ENCODE measurements around the gene TST.

The TST gene
- 0 to 0.65 (median 0.60) reads per million in 3 experiments for total RNA-seq

DNA sequence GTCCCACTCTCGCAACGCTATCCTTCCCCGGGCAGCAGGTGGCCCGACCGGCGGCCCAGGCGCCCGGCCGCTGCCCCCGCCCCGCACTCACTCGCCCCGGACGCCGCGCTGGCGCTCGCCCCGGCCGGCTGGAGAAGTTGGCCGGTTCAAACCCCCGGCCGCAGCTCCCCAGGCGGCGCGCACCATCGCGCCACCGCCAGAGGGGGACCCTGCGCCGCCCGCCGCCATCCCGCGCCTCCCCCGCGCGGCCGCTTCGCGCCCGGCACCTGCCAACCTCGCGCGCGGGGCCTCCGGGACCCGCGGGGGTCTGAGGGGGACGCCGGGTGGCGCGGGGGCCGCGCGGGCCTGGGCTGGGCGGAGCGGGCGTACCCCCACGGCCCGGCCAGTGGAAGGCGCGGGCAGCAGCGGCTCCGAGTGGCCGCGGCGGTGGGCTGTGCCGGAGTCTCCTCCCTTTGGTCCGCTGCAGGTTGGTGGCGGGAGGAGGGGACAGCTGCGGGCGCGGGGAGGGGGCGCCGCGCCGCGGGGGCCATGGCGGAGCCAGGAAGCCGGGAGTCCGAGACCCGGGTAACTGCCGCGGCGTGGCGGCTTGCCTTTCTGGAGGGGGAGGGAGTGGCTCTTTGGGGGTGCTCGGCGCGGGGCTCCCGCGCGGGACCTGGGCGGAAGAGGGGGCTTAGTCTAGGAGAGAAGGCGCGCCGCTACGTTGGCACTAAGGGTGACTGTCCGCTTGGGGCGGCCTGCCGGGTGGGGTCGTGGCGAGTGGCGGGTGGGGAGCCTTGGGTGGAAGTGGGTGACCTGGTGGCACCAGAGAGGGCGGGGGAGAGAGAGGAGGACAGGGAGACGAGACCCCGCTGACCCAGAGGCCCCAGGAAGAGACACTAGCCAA, at the start of gene TST, which contains the start of gene MPST:
TST (minus strand) TSS at position 139 of the 883 bp plus-strand sequence. CDS start 715 bp downstream, outside the sequence.
MPST (plus strand) TSS at position 434 of the 883 bp plus-strand sequence; CDS start at position 529, 95 bp downstream.
- DNase-seq = peak; percentile 9

- DNase-seq = no peak
Observed at GRCh38 chr22:37068859-37069258, 49.6 kb upstream of the TST start.

DNA sequence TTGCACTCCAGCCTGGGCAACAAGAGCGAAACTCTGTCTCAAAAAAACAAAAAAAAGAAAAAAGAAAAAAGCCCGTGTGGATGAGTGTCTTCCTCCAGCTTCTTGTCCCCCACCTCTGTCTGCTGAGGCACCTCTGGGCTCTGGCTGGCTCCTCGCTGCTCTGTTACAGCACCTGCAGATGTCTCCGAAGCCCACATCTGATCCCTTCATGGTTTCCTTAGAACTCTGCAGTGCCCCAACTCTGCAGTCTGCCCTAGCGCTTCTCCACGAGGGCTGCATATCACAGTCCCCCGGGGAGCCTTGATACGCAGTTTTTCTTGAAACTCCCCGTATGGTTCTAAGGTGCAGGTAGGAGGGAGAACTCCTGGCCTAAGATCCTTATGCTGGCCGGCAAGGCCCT, 48.2 kb upstream of the TST start:
- DNase-seq = no peak

- no peak for DNase-seq
Observed at GRCh38 chr22:37065961-37066360, 46.7 kb upstream of the TST start.

- DNase-seq = no peak
Observed at GRCh38 chr22:37065180-37065579, 45.9 kb upstream of the TST start.

- no peak for DNase-seq
Observed at GRCh38 chr22:37064553-37064952, 45.3 kb upstream of the TST start.

- no peak for DNase-seq
Observed at GRCh38 chr22:37063431-37064420, 44.5 kb upstream of the TST start.

GRCh38 chr22:37062702-37063381, 43.6 kb upstream of the TST start:
- DNase-seq = no peak

DNA sequence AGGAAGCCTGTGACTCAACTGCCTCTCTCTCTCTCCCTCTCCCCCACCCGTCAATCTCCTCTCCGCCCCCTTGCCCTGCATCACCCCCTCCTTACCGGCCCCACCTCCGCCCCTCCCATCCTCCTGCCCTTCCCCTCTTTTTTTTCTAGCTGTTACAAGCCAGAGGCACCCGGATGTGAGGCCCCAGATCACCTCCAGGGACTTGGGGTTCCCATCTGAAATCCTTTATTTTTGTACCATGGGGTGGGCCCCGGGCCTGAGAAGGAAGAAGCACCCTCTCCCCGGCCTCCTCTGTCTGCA, 43.1 kb upstream of the TST start:
- DNase-seq = no peak

DNA sequence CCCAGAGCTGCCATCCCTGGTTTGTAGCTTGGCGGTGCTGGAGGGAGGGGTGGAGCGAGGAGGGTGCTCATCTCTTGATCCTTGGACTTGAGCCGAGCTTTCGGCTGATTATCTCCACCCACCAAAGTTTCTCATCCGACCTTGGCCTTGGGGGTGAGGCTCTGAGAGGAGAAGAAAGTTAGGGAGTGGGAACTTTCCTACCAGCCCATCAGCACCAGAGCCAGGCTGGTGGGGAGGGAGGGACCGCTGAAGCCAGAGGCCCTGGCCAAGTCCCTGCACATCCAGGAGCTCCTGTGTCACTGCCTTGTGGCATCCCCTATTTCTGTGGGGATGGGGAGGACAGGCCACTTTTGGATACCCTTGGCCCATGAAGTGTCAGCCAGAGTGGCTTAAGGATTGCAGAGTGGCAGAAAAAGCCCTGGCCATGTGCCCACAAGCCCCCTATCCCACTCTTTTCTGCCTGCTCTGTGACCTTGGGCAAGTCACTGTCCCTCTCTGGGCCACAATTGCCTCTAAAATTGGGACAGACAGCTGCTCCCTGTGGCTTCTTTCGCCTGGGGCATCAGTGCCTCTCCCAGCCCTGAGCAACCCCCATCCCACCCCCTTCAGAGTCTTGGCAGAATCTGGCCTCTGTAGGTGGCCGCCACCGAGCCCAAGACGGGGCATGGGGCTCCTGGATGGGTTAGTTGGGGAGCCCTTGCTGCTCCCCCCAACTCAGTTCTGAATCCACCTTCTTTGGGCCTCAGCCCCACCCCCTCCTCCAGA, 42.5 kb upstream of the TST start:
- DNase-seq = no peak

- DNase-seq = no peak
Observed at GRCh38 chr22:37060801-37061610, 41.8 kb upstream of the TST start.

DNA sequence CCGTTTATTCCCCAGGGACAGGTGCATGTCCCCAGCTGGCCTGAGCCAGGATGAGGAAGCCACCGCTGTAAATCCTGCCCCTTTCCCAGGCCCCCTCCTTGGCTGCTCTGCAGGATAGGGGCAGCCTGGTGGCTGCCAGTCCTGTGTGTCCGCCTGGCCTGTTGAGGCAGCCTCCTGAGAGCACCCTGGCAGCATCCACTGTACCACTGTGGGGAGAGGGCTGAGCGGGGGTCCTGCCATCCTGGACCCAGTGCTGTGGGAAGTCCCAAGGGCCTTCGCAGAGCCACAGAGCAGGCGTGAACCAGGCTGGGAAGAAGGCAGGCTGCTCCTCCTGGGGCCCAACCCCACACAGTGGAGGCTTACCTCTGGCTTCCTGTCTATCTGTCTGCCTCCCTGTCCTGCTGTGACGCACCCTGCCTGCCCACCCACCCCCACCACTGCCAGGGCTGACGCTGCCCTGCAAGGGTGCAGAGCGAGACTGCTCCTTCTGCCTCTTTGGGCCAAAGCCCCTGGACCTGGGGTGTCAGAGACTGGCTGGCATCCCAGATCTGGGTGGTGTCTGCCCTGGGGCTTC, 40.7 kb upstream of the TST start:
- no peak for DNase-seq

DNA sequence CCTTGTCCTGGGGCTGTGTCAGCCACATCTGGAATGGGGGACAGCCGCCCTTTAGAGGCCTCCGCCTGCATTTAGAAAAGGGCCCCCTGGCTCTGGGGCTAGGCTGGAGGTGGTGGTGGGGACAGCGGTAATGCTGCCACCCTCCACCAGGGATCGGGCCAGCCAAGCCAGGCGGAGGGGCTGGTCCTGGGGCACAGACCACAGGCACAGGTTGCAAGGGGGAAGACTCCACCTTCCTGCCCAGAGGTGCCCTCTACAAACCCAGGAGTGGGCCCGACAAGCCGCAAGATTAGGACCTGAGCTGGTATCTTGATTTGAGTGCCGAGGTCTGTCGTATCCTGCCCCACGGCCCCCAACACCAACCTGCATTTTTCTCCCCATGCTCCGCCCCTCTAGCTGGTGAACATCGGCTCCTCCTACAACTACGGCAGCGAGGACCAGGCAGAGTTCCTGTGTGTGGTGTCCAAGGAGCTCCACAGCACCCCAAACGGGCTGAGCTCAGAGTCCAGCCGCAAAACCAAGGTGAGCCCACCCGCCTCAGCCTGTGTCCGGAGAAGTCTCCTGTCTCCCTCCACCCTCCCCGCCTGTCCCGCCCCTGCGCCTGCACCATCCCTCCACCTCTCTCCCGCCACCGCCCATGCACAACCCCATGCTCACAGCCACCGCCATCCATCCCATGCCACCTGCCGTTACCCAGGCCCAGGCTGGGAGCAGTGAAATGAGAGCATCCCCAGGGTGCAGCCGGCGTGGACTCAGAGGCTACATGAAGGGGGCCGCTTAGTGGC, 39.9 kb upstream of the TST start:
- DNase-seq = no peak

GRCh38 chr22:37057796-37058510, 38.7 kb upstream of the TST start:
- DNase-seq = no peak

DNA sequence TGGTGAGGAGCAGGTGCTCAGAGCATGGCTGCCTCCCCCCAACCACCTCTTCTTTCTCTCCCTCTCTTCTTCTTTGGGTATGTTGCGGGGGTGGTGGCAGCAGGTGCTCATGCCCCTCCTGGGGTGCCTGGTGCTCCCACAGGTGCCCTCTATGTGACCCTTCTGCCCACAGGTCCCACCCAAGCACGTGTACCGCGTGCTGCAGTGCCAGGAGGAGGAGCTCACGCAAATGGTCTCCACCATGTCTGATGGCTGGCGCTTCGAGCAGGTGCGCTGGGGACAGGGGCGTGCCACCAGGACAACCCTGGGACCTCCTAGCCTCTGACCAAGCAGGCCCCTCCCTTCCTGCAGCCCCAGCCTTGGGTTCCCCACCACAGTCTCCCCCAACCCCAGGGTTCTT, 38.0 kb upstream of the TST start:
- no peak for DNase-seq

DNA sequence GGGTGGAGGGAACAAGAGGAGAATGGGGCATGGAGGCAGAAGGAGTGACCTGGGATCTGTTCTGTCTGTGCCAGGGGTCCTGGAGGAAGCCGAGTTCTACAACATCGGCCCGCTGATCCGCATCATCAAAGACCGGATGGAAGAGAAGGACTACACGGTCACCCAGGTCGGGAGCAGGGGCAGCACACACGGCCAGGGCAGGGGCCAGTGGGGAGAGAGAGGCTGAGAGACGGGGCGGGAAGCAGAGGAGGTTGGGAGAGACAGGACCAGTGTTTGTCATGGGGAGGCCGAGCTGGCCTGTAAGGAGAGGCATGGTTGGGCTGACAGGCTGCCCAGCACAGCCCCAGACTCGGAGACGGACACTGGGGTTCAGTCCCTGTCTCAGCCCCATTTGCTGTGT, 37.0 kb upstream of the TST start:
- no peak for DNase-seq

GRCh38 chr22:37054600-37055365, 35.5 kb upstream of the TST start:
- no peak for DNase-seq

DNA sequence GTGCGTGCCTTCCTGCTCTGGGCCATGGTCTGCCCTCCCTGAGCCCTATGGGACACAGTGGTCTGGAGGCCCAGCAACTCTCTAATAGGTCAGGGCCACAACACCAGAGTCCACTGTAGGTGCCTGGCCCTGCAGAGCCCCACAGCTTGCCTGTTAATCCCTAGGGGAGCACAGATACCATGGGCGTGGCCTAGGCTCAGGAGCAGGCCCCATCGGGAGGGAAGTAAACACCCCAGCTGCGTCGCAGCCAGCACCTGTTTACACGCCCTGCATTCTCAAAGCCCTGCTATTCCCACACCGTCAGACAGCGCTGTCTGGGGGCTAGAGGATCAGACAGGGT, 34.8 kb upstream of the TST start:
- no peak for DNase-seq
